ENCODE measurements around the gene PCDH9. TPM values are rescaled to one million over a fixed set of nuclear protein-coding genes. Genes with fewer than 3 reads are reported as not detected.

The PCDH9 gene
- total RNA-seq, 4 donors from 2014 or later: 5.7 to 12.9 (median 6.8) TPM

DNA sequence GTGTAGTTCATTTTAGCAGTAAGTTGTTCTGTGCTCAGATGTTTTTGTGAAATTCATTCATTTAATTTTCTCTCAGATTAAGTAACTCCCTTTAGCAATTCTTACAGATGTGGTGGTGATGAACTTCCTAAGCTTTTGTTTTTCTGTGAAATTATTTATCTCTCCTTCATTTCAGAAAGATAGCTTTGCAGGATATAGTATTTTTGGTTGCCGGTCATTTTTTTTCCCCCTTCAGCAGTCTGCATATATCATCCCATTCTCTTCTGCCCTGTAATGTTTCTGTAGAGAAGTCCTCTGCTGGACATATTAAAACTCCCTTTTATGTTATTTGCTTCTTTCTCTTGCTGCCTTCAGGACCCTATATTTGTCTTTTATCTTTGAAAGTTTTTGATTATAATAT, 470.2 kb downstream of the PCDH9 start:
- ATAC-seq (ENCODE audit: low FRiP score): no peak
- TF ChIP-seq, protein P1, sequence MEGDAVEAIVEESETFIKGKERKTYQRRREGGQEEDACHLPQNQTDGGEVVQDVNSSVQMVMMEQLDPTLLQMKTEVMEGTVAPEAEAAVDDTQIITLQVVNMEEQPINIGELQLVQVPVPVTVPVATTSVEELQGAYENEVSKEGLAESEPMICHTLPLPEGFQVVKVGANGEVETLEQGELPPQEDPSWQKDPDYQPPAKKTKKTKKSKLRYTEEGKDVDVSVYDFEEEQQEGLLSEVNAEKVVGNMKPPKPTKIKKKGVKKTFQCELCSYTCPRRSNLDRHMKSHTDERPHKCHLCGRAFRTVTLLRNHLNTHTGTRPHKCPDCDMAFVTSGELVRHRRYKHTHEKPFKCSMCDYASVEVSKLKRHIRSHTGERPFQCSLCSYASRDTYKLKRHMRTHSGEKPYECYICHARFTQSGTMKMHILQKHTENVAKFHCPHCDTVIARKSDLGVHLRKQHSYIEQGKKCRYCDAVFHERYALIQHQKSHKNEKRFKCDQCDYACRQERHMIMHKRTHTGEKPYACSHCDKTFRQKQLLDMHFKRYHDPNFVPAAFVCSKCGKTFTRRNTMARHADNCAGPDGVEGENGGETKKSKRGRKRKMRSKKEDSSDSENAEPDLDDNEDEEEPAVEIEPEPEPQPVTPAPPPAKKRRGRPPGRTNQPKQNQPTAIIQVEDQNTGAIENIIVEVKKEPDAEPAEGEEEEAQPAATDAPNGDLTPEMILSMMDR (IDR thresholded peaks at IDR 0.05): no peak
- no peak for DNase-seq (ENCODE audit: low spot score)

DNA sequence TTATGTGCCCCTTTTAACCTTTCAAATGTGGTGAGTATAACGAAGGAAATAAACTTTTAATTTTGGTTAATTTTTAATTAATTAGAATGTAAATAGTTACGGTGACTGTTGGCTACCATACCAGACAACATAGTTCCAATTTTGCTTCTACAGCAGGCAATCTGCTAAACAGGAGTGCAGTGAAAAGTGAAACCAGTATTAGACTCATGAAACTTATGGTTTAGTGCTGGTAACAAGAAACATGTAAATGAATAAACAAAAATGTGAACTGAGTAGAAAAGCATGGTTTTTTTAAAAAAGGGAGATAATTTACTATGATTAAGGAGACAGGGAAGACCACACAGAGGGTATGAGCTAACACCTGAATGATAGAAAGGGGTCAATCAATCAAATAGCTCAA, 478.4 kb downstream of the PCDH9 start:
- DNase-seq (ENCODE audit: low spot score) (no peak), ATAC-seq (ENCODE audit: low FRiP score) (no peak)
- TF ChIP-seq, protein P1 (IDR thresholded peaks at IDR 0.05): no peak

DNA sequence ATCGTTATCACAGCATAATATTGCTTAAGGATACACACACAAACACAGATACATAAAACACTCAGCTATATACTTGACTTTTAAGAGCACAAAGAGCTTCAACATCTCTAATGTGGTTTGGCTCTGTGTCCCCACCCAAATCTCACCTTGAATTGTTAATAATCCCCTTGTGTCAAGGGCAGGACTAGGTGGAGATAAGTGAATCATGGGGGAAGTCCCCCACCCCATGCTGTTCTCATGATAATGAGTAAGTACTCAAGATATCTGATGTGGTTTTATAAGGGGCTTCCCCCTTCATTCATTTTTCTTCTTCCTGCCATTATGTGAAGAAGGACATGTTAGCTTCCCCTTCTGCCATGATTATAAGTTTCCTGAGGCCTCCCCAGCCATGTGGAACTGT, 481.4 kb downstream of the PCDH9 start:
- TF ChIP-seq, protein P1 (IDR thresholded peaks at IDR 0.05): no peak
- ATAC-seq (ENCODE audit: low FRiP score) (no peak), DNase-seq (ENCODE audit: low spot score) (no peak)

DNA sequence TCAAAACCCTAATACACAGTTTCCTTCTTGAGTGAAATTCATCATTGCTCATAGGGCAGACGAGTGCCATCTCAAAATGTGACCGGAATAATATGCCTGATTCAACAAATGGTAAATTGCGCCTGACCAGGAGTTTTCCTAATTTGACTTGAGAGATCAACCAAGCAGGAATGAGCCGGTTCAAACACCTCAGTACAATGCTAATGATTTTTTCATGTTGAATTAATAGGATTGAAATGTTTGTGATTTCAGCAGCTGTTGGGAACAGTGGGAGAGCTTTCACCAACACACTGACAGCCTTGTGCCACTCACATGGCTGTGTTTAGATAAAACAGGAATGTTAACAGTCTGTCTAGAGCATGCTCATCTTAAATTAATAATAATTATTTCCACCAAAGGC, 484.8 kb downstream of the PCDH9 start:
- TF ChIP-seq, protein P1 (IDR thresholded peaks at IDR 0.05): no peak
- no peak for ATAC-seq (ENCODE audit: low FRiP score)

DNA sequence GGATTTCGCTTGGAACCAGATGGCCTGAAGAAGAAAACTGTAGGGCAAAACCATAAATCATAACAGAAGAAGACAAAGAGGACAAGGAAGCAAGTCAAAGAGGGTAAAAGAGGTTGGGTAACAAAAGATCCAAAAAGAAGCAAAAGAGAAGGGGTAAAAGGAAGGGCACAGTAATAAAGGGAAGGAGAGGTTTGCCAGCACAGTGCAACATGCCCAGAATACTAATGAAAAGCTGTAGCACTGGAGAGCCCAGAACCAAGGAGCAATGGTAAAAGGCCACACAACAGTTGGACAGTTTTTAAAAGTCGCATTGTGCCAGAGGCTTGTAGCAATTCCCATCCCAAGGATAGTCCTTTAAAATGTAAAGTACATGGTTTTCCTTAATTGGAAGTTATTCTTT, 506.6 kb downstream of the PCDH9 start:
- TF ChIP-seq, protein P1 (IDR thresholded peaks at IDR 0.05): no peak
- DNase-seq (ENCODE audit: low spot score) (no peak), ATAC-seq (ENCODE audit: low FRiP score) (no peak)

More for the DNA sequence above, 484.8 kb downstream of the PCDH9 start:
- no peak for DNase-seq (ENCODE audit: low spot score)

DNA sequence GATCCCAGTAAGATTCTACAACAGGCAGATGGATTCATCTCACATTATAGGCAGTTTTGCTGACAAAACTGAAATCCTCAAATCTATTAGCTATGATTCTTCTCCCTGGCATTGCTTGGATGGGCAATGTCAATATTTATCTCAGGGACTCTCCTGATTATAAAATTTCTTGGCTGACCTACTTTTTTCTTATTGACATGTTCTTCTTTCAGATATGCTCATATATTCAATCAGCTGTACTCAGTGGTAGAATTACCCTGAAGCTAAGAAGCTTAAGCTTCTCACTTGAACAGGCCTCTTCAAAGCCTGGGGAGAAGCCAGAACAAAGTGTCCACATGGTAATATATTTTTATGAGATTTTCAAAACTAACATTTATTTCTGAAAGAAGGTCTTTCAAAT, 513.6 kb downstream of the PCDH9 start:
- ATAC-seq (ENCODE audit: low FRiP score): no peak
- TF ChIP-seq, protein P1 (IDR thresholded peaks at IDR 0.05): no peak
- DNase-seq (ENCODE audit: low spot score): no peak

DNA sequence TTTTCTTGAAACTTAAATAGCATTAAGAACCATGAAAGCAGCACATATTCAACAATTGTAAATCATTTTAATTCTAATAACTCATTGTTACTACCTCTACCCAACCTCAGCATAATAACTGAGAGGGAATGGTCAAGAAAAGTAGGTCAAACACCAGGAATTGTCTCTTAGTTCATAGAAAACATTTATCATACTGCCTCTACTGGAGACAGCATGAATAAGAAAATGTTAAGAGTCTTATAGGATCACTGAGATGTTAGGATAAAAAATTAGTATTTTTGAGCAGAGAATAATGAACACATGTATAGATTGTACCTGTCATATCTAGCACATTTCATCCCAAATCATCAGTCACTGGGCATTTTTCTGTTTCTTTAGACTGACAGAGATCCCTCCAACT, 515.3 kb downstream of the PCDH9 start:
- no peak for ATAC-seq (ENCODE audit: low FRiP score)
- TF ChIP-seq, protein P1 (IDR thresholded peaks at IDR 0.05): no peak
- no peak for DNase-seq (ENCODE audit: low spot score)

All from omental fat pad (tissue), 4 donors.